Neural progenitor cell (in vitro differentiated cells): ENCODE data around the gene CDC25B. TPM values are rescaled to one million over a fixed set of nuclear protein-coding genes. Genes with fewer than 3 reads are reported as not detected.

ENCODE experiments used
- DNase-seq: peaks from one replicate; pipeline ENCODE4 v3.0.0-alpha.2; 2016; ENCODE audit warnings: low spot score
- H2AFZ ChIP-seq: fragments of 200-600 bp; sonication (generic); replicated peaks from 2 replicates; pipeline ENCODE4 v1.6.1; 2016; ENCODE audit warnings: antibody characterized with exemption
- H3F3A ChIP-seq: fragments of 200-600 bp; sonication (generic); 2 replicates; pipeline ENCODE4 v1.6.1; 2016; ENCODE audit warnings: antibody characterized with exemption, low read depth
- H3K27ac ChIP-seq: fragments of 200-600 bp; sonication (generic); 2 replicates; pipeline ENCODE4 v1.5.1; 2016; ENCODE audit warnings: mild to moderate bottlenecking
- H3K27me3 ChIP-seq: fragments of 200-600 bp; sonication (generic); 2 replicates; pipeline ENCODE4 v1.6.1; 2016; ENCODE audit warnings: mild to moderate bottlenecking, moderate library complexity
- H3K36me3 ChIP-seq: fragments of 200-600 bp; sonication (generic); 2 replicates; pipeline ENCODE4 v1.5.1; 2016
- H3K4me1 ChIP-seq: fragments of 200-600 bp; sonication (generic); 2 replicates; pipeline ENCODE4 v1.6.1; 2016; ENCODE audit warnings: mixed run types
- H3K4me2 ChIP-seq: fragments of 200-600 bp; sonication (generic); 2 replicates; pipeline ENCODE4 v1.6.1; 2016
- H3K4me3 ChIP-seq: fragments of 200-600 bp; sonication (generic); 2 replicates; pipeline ENCODE4 v1.5.1; 2016
- H3K79me2 ChIP-seq: fragments of 200-600 bp; sonication (generic); 2 replicates; pipeline ENCODE4 v1.6.1; 2016; ENCODE audit warnings: low read depth
- H3K9ac ChIP-seq: fragments of 200-600 bp; sonication (generic); 2 replicates; pipeline ENCODE4 v1.6.1; 2016
- H3K9me3 ChIP-seq: fragments of 200-600 bp; sonication (generic); 2 replicates; pipeline ENCODE4 v1.5.1; 2016; ENCODE audit warnings: low read depth
- H4K20me1 ChIP-seq: fragments of 200-600 bp; sonication (generic); 2 replicates; pipeline ENCODE4 v1.6.1; 2016; ENCODE audit warnings: low read depth
- H3K27ac Mint-ChIP-seq: 3 replicates; pipeline ENCODE4 v1.8.0; 2021; ENCODE audit warnings: mixed read lengths
- H3K27me3 Mint-ChIP-seq: 2 replicates; pipeline ENCODE4 v1.8.0; 2022; ENCODE audit warnings: low read depth, mild to moderate bottlenecking, inconsistent platforms, moderate library complexity, mixed read lengths; ENCODE audit not compliant: insufficient read depth
- H3K36me3 Mint-ChIP-seq: 3 replicates; pipeline ENCODE4 v1.8.0; 2021; ENCODE audit warnings: mixed read lengths
- H3K4me1 Mint-ChIP-seq: 3 replicates; pipeline ENCODE4 v1.8.0; 2021; ENCODE audit warnings: mixed read lengths
- H3K4me3 Mint-ChIP-seq: 3 replicates; pipeline ENCODE4 v1.8.0; 2021; ENCODE audit warnings: mild to moderate bottlenecking, moderate library complexity, mixed read lengths
- H3K9me3 Mint-ChIP-seq: 3 replicates; pipeline ENCODE4 v1.8.0; 2020; ENCODE audit warnings: mixed read lengths
- CTCF ChIP-seq: fragments of 200-600 bp; sonication (generic); IDR thresholded peaks from 2 replicates; pipeline ENCODE4 v1.5.1; 2017; ENCODE audit warnings: antibody characterized with exemption, mild to moderate bottlenecking
- EZH2 ChIP-seq: fragments of 200-600 bp; sonication (generic); IDR thresholded peaks from 2 replicates; pipeline ENCODE4 v1.6.1; 2017; ENCODE audit warnings: antibody characterized with exemption, mild to moderate bottlenecking, moderate library complexity
- EZH2phosphoT487 ChIP-seq: fragments of 200-600 bp; sonication (generic); IDR thresholded peaks from 2 replicates; pipeline ENCODE4 v1.6.1; 2017; ENCODE audit warnings: antibody characterized with exemption
- total RNA-seq: library from RNA; depleted of rRNA; stranded (reverse); fragments of >200 nt; gene quantifications from 2 replicates; pipeline ENCODE4 v1.2.3, GENCODE V29; 2015; ENCODE audit warnings: low replicate concordance

The CDC25B gene
- total RNA-seq, 1 donor from 2014 or later: 9.3 TPM

DNA sequence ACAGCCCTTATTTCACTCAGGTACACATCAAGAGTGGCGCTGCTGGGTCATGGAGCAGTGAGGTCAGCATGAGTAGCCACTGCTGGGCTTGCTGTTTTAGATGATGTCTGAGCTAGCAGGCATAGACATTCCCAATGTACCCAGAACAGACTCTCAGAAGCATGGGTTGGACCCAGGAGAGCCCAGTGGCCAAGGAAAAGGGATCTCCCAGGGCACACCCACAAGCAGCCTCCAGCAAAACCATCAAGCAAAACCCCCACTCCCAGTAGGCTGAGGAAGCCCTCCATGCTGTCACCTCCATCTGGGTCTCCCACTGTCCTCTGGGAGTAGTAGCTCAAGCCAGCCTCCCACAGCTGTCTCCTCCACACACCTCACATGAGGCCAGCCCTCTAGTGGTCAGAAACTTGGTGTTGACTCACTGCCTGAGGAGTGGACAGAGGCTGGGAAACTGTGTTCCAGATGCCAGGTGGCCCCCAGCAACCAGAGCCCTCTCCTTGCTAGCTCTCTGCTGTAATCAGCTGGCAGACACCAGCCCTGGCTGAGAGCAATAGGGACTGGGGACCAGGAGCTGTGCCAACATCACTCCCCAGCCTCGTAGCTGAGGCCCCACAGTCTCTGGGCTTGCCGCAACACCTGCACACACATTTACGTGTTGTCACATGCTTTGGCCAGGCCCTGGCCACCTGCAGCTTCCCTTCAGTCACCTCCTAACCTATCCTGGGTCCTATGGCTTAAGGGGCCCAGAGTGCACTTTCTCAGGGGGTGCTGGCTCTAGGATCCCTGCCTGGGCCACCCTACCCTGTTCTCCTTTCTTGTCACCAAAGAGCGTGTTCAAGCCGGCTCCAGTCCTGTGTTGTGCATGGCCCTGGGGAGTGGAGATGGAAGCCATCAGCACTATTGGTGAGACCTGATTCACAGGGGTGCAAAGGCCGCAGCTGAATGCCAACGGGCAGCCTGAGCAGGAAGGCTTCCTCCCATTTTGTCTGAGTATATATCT, 22.3 kb downstream of the CDC25B start:
- peak overlapping the region; percentile 33 for H3K27ac Mint-ChIP-seq
- peaks cover 10% of the 10 kb centered on the region for H3K4me1 ChIP-seq
- peaks cover 31% of the 10 kb centered on the region for H3K4me1 Mint-ChIP-seq
- H3K36me3 Mint-ChIP-seq: no peaks in the 10 kb centered on the region
- H3K9me3 Mint-ChIP-seq: no peaks in the 10 kb centered on the region
- peaks cover 4% of the 10 kb centered on the region for H3K79me2 ChIP-seq
- H3K4me2 ChIP-seq: no peak overlapping the region
- no peaks in the 10 kb centered on the region for H3K36me3 ChIP-seq
- no peak for TF ChIP-seq EZH2
- TF ChIP-seq CTCF: peak; percentile 63
- H3K4me3 ChIP-seq: no peak overlapping the region
- H4K20me1 ChIP-seq: no peaks in the 10 kb centered on the region
- peaks cover 2% of the 10 kb centered on the region for H3K27me3 Mint-ChIP-seq
- peaks cover 28% of the 10 kb centered on the region for H3F3A ChIP-seq
- peak; percentile 81 for DNase-seq
- no peak overlapping the region for H3K9ac ChIP-seq
- no peaks in the 10 kb centered on the region for H3K9me3 ChIP-seq
- peak overlapping the region; percentile 84 for H3K4me3 Mint-ChIP-seq
- H2AFZ ChIP-seq: peak overlapping the region; percentile 43
- H3K27me3 ChIP-seq: no peaks in the 10 kb centered on the region
- no peak overlapping the region for H3K27ac ChIP-seq

GRCh38 chr20:3819411-3820047, 23.4 kb downstream of the CDC25B start:
- no peak for TF ChIP-seq CTCF
- TF ChIP-seq EZH2phosphoT487: no peak
- no peak for TF ChIP-seq EZH2
- H4K20me1 ChIP-seq: no peaks in the 10 kb centered on the region
- H3K79me2 ChIP-seq: peaks cover 4% of the 10 kb centered on the region
- H3F3A ChIP-seq: peaks cover 28% of the 10 kb centered on the region
- Mint-ChIP-seq H3K36me3 (no peaks in the 10 kb centered on the region), H3K4me3 (peak overlapping the region; percentile 84), H3K27ac (peak overlapping the region; percentile 72), H3K27me3 (peaks cover 2% of the 10 kb centered on the region), H3K4me1 (peaks cover 27% of the 10 kb centered on the region), H3K9me3 (no peaks in the 10 kb centered on the region)
- peak overlapping the region; percentile 94 for H3K4me2 ChIP-seq
- H3K27me3 ChIP-seq: no peaks in the 10 kb centered on the region
- H2AFZ ChIP-seq: peak overlapping the region; percentile 90
- H3K36me3 ChIP-seq: no peaks in the 10 kb centered on the region
- peak overlapping the region; percentile 88 for H3K4me3 ChIP-seq
- H3K9ac ChIP-seq: peak overlapping the region; percentile 24
- no peak for DNase-seq
- no peak overlapping the region for H3K27ac ChIP-seq
- peaks cover 10% of the 10 kb centered on the region for H3K4me1 ChIP-seq
- no peaks in the 10 kb centered on the region for H3K9me3 ChIP-seq

DNA sequence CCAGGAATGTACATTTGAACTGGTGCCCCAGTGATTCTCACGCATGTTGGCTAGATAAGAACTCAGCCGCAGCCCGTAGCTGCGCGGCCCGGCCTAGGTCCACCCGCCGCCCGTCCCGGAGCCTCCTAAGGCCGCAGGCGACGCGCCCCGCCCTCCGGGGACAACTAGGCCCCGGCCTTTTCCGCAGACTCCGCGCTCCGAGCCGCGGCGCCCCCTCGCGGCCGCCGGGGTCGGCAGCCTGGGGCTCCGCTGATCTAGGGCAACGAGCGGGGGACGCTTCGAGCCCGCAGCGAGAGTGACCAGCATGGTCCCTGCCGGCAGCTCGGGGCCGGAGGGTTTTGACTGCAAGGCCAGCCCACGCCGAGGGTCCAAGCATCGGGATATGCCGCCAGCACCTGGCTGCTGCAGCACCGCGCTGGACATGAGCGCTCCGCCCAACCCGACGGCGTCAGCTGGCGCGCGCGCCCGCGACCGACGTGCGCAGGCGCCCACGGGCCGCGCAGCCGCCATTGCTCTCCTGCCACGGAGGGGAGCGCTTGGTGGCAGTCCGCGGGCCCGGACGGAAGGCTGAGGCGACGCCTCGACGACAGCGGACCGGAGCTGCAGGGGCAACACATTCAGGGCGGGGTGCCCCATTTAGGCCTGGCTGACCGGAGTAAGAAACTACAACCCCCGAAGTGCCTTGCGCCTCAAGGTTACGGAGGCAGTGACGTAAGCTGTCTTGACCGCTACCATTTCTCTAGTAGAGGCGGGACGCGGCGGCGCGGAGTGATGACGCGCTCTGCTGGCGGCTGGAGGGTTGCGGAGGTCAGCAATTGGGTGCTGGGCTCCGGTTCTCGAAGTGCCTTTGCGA, 24.2 kb downstream of the CDC25B start, which contains the start of gene AP5S1:
Gene AP5S1, plus strand, starts transcription at position 500 of the 853 bp plus-strand sequence. CDS start 1,571 bp downstream, outside the sequence.
- Histone ChIP-seq H3K27me3 (no peaks in the 10 kb centered on the region), H3K4me3 (peak within 1 kb of the TSS; percentile 88), H4K20me1 (no peaks in the 10 kb centered on the region), H3K79me2 (peaks cover 4% of the 10 kb centered on the region), H3K27ac (peak within 1 kb of the TSS; percentile 59), H3K4me2 (peak within 1 kb of the TSS; percentile 94), H3K4me1 (peaks cover 10% of the 10 kb centered on the region), H2AFZ (peak within 1 kb of the TSS; percentile 90), H3K9me3 (no peaks in the 10 kb centered on the region), H3K9ac (peak within 1 kb of the TSS; percentile 72), H3K36me3 (no peaks in the 10 kb centered on the region), H3F3A (peaks cover 28% of the 10 kb centered on the region)
- Mint-ChIP-seq H3K4me3 (peak within 1 kb of the TSS; percentile 88), H3K27me3 (peaks cover 2% of the 10 kb centered on the region), H3K9me3 (no peaks in the 10 kb centered on the region), H3K36me3 (no peaks in the 10 kb centered on the region), H3K27ac (peak within 1 kb of the TSS; percentile 85), H3K4me1 (peaks cover 33% of the 10 kb centered on the region)
- DNase-seq: peak; percentile 99
- peak; percentile 99 for TF ChIP-seq CTCF
- peak; percentile 40 for TF ChIP-seq EZH2
- TF ChIP-seq EZH2phosphoT487: no peak
